Loucy (cell line): Measurements from ENCODE around the gene ITGA11.

Experiments
- H2AFZ ChIP-seq: fragments of 200-600 bp; sonication (generic); 2 replicates; pipeline ENCODE4 v1.6.0; 2016; ENCODE audit warnings: antibody characterized with exemption, mild to moderate bottlenecking, low read length, moderate library complexity
- H3F3A ChIP-seq: fragments of 200-600 bp; 2 replicates; pipeline ENCODE4 v1.6.0; 2016; ENCODE audit warnings: antibody characterized with exemption, low read depth, mild to moderate bottlenecking
- H3K27me3 ChIP-seq: fragments of 200-600 bp; sonication (generic); 2 replicates; pipeline ENCODE4 v1.6.1; 2014; ENCODE audit warnings: low read length, mild to moderate bottlenecking; ENCODE audit not compliant: insufficient read depth, poor library complexity, severe bottlenecking
- H3K36me3 ChIP-seq: fragments of 200-600 bp; sonication (generic); 2 replicates; pipeline ENCODE4 v1.6.1; 2016; ENCODE audit warnings: low read length; ENCODE audit not compliant: insufficient read depth
- H3K4me1 ChIP-seq: fragments of 200-600 bp; sonication (generic); 2 replicates; pipeline ENCODE4 v1.5.1; 2014; ENCODE audit warnings: low read length, mild to moderate bottlenecking; ENCODE audit not compliant: insufficient read depth, poor library complexity, severe bottlenecking
- H3K4me2 ChIP-seq: fragments of 200-600 bp; sonication (generic); 2 replicates; pipeline ENCODE4 v1.6.0; 2014; ENCODE audit warnings: antibody characterized with exemption, low read length, low read depth, mild to moderate bottlenecking; ENCODE audit not compliant: poor library complexity, severe bottlenecking
- H3K4me3 ChIP-seq: fragments of 200-600 bp; sonication (generic); 2 replicates; pipeline ENCODE4 v1.5.1; 2014; ENCODE audit warnings: low read length, mild to moderate bottlenecking, mixed read lengths; ENCODE audit not compliant: poor library complexity, severe bottlenecking
- H3K79me2 ChIP-seq: fragments of 200-600 bp; sonication (generic); 2 replicates; pipeline ENCODE4 v1.6.1; 2014; ENCODE audit warnings: low read length; ENCODE audit not compliant: insufficient read depth
- H3K9ac ChIP-seq: fragments of 200-600 bp; sonication (generic); 2 replicates; pipeline ENCODE4 v1.6.0; 2014; ENCODE audit warnings: mild to moderate bottlenecking, low read depth, low read length, moderate library complexity; ENCODE audit not compliant: poor library complexity, severe bottlenecking
- H3K9me2 ChIP-seq: fragments of 200-600 bp; sonication (generic); replicated peaks from 2 replicates; pipeline ENCODE4 v1.6.1; 2016; ENCODE audit warnings: low read depth, low read length, mixed read lengths
- H3K9me3 ChIP-seq: fragments of 200-600 bp; sonication (generic); 2 replicates; pipeline ENCODE4 v1.6.1; 2014; ENCODE audit warnings: mild to moderate bottlenecking, antibody characterized with exemption, low read length, low read depth; ENCODE audit not compliant: insufficient read depth
- H4K20me1 ChIP-seq: fragments of 200-600 bp; sonication (generic); 2 replicates; pipeline ENCODE4 v1.6.0; 2014; ENCODE audit warnings: antibody characterized with exemption, low read length, mild to moderate bottlenecking; ENCODE audit not compliant: insufficient read depth, poor library complexity, severe bottlenecking
- EZH2phosphoT487 ChIP-seq: fragments of 200-600 bp; IDR thresholded peaks from 2 replicates; pipeline ENCODE4 v1.6.1; 2018; ENCODE audit warnings: antibody characterized with exemption, mild to moderate bottlenecking, moderate library complexity, borderline replicate concordance
- TF ChIP-seq, protein P1 (sequence below): fragments of 200-600 bp; sonication (generic); conservative IDR thresholded peaks from 2 replicates; pipeline ENCODE4 v1.5.1; 2014; ENCODE audit warnings: mild to moderate bottlenecking, antibody characterized with exemption, low read length

The ITGA11 gene

DNA sequence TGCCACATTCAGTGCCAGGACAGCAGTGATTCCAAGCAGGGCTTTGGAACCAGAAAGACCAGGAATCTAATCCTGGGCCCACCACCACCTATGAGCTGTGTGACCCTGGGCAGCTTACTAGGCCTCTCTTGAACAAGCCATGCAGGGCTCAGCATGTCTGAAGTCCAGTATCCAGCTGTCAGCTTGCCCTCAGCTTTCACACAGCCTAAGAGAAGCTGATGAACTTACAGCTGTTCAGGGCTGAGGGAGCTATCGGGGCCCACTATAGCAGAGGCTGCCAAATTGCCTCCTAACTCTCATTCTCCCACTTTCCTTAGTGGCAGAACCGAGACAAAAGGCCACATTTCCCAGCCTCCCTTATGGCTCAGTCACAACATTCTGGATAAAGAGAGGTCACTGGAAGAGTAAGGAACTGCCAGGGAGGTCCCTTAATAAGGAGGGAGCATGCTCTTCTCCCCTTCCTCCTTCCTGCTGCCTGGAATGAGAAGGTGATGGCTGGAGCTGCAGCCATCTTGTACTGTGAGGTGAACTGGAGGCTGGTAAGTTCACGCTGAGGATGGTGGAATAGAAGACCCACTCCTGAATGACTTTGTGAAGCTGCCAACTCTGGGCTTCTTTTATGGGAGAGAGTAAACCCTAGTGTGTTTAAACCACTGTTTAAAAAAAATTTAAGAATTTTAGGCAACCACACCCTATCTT lies 120.0 kb downstream of the ITGA11 start:
- Histone ChIP-seq H2AFZ (no peak overlapping the region), H3K9ac (no peak overlapping the region), H3K9me2 (no peaks in the 10 kb centered on the region), H3K4me3 (no peak overlapping the region), H3F3A (no peaks in the 10 kb centered on the region), H4K20me1 (no peaks in the 10 kb centered on the region), H3K4me2 (no peak overlapping the region), H3K9me3 (no peaks in the 10 kb centered on the region), H3K36me3 (no peaks in the 10 kb centered on the region), H3K4me1 (no peaks in the 10 kb centered on the region), H3K79me2 (no peaks in the 10 kb centered on the region), H3K27me3 (no peaks in the 10 kb centered on the region)
- no peak for TF ChIP-seq EZH2phosphoT487
- TF ChIP-seq, protein P1, sequence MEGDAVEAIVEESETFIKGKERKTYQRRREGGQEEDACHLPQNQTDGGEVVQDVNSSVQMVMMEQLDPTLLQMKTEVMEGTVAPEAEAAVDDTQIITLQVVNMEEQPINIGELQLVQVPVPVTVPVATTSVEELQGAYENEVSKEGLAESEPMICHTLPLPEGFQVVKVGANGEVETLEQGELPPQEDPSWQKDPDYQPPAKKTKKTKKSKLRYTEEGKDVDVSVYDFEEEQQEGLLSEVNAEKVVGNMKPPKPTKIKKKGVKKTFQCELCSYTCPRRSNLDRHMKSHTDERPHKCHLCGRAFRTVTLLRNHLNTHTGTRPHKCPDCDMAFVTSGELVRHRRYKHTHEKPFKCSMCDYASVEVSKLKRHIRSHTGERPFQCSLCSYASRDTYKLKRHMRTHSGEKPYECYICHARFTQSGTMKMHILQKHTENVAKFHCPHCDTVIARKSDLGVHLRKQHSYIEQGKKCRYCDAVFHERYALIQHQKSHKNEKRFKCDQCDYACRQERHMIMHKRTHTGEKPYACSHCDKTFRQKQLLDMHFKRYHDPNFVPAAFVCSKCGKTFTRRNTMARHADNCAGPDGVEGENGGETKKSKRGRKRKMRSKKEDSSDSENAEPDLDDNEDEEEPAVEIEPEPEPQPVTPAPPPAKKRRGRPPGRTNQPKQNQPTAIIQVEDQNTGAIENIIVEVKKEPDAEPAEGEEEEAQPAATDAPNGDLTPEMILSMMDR: no peak

DNA sequence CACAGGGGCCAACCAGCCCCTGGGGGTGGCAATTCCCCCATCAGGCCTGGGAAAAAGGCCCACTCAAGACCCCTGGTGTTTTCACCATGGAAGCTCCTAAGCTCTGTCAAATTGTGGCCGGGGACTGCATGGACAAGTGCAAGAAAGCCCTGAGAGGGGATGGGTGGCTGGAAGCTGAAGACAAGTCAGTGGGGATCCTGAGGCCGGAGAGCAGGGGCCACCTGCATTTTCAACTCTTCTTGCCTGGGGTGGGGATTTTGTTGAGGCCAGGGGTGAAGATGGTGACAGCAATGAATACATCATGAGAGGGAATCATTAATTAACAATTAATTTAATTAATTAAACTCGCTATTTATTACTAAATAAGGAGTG lies 120.5 kb downstream of the ITGA11 start:
- Histone ChIP-seq H3K9me3 (no peaks in the 10 kb centered on the region), H3K9ac (no peak overlapping the region), H3K36me3 (no peaks in the 10 kb centered on the region), H3K4me2 (no peak overlapping the region), H3K27me3 (no peaks in the 10 kb centered on the region), H3K4me3 (no peak overlapping the region), H3K79me2 (no peaks in the 10 kb centered on the region), H3K9me2 (no peaks in the 10 kb centered on the region), H3F3A (no peaks in the 10 kb centered on the region), H3K4me1 (peaks cover under 1% of the 10 kb centered on the region), H4K20me1 (no peaks in the 10 kb centered on the region), H2AFZ (no peak overlapping the region)
- TF ChIP-seq, protein P1: no peak
- TF ChIP-seq EZH2phosphoT487: no peak

DNA sequence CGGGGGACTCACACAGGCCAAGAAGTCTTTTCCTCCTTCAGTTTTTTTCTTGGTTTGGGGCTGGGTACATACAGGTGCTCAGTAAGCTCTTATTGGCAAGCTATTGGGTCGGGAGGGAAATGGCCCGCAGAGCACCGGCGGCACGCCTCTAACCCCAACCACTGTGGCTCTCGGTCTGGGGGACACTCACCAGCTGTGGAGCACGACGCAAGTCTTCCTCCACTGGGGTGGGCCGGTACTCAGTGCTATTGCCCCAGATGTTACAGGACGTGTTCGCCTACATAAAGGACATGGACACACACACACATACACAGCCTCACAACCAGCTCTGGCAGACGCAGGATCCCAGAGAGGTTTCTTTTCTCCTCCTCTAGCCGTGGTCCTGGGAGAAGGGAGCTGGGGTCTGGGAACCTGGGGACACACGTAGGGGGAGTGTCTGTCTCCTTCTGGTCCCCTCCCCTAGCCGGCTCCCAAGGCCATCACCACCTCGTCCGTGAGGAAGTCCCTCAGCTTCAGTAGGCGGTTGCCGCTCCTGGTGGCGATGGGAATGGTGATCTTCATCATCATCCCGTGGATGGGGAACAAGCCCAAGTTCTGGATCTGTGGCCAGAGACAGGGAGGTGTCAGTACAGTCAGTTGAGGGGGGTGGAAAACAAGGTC lies 121.0 kb downstream of the ITGA11 start:
- TF ChIP-seq EZH2phosphoT487: no peak
- TF ChIP-seq, protein P1: no peak
- Histone ChIP-seq H3K9ac (no peak overlapping the region), H2AFZ (no peak overlapping the region), H3K27me3 (no peaks in the 10 kb centered on the region), H3K4me2 (no peak overlapping the region), H3K79me2 (no peaks in the 10 kb centered on the region), H3K36me3 (no peaks in the 10 kb centered on the region), H3K9me2 (no peaks in the 10 kb centered on the region), H4K20me1 (no peaks in the 10 kb centered on the region), H3K4me3 (no peak overlapping the region), H3K9me3 (no peaks in the 10 kb centered on the region), H3K4me1 (peaks cover 3% of the 10 kb centered on the region), H3F3A (no peaks in the 10 kb centered on the region)
